ENCODE results near the gene SFR1. TPM values are rescaled to one million over a fixed set of nuclear protein-coding genes. Genes with fewer than 3 reads are reported as not detected.
A peak's percentile ranks its signal among the peaks of the same experiment; 100 is the strongest.

SFR1 gene
- total and polyA plus RNA-seq, 12 donors = 3.1 to 12.2 (median 5.7) TPM

DNA sequence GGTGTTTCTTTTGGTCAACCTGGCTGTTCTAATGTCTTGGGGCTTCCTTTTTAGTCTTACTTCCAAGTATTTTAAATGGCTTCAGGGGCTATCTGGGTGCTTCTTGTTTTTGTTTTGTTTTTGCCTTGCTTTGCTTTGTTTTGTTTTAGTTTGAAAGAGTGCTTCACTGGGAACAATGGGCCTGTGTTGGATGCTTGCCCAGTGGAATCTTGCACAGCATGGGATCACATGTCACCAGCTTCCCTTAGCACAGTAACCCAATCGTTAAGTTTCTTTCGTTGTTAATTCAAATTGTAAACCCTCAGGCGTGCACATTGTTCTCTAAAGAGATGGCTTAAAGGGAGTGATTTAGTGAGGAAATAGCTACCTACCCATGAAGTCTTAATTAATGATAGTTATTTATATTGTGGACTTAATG lies 45.2 kb upstream of the SFR1 start:
- intact Hi-C loops (cut with DNase I) = no loop called here
- H3K9me3 ChIP-seq (replicated peaks in 1 of 3) = no peaks in the 10 kb centered on the region
- H3K36me3 ChIP-seq (replicated peaks in 1 of 2) = no peaks in the 10 kb centered on the region
- 15 to 28% (median 22%) methylated on average over 3 of the region's 3 CpGs for WGBS, 4 donors
- H3K4me1 ChIP-seq (replicated peaks in 1 of 2) = peaks cover 4 to 6% of the 10 kb centered on the region in 2 donors
- TF ChIP-seq POLR2A (IDR thresholded peaks at IDR 0.05) = no peak
- TF ChIP-seq, protein P1, sequence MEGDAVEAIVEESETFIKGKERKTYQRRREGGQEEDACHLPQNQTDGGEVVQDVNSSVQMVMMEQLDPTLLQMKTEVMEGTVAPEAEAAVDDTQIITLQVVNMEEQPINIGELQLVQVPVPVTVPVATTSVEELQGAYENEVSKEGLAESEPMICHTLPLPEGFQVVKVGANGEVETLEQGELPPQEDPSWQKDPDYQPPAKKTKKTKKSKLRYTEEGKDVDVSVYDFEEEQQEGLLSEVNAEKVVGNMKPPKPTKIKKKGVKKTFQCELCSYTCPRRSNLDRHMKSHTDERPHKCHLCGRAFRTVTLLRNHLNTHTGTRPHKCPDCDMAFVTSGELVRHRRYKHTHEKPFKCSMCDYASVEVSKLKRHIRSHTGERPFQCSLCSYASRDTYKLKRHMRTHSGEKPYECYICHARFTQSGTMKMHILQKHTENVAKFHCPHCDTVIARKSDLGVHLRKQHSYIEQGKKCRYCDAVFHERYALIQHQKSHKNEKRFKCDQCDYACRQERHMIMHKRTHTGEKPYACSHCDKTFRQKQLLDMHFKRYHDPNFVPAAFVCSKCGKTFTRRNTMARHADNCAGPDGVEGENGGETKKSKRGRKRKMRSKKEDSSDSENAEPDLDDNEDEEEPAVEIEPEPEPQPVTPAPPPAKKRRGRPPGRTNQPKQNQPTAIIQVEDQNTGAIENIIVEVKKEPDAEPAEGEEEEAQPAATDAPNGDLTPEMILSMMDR (IDR thresholded peaks at IDR 0.05) = no peak
- H3K27ac ChIP-seq = no peak overlapping the region
- H3K27me3 ChIP-seq = no peaks in the 10 kb centered on the region
- DNase-seq = peak; percentile 51 to 87 (median 72)
- no peak overlapping the region for H3K4me3 ChIP-seq

DNA sequence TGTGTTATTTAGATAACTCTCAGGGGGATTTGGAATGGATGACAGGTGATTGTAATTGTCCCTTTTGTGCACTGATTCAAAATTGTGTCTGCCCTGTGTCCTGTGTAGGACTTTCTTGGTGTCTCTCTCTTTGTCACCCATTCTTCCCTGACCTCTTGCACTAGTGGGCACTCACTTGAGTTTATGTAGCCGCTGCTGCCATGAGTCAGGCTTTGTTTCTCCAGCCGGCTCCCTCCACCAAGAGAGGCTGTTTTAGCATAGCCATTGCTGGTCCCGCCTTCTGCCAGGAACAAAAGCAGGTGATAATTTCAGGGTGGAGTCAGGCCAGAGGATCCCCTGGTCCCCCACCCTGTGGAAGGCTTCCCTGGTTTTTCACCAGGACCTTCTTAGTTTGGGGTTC lies 44.7 kb upstream of the SFR1 start:
- H3K9me3 ChIP-seq (replicated peaks in 1 of 3) = no peaks in the 10 kb centered on the region
- TF ChIP-seq, protein P1 (IDR thresholded peaks at IDR 0.05) = no peak
- no peak for TF ChIP-seq POLR2A (IDR thresholded peaks at IDR 0.05)
- no peak overlapping the region for H3K4me3 ChIP-seq
- no peaks in the 10 kb centered on the region for H3K36me3 ChIP-seq (replicated peaks in 1 of 2)
- WGBS, 4 donors = 63 to 81% (median 69%) methylated on average over 3 of the region's 3 CpGs
- H3K27ac ChIP-seq = no peak overlapping the region
- H3K4me1 ChIP-seq (replicated peaks in 1 of 2) = peaks cover 4 to 6% of the 10 kb centered on the region in 2 donors
- intact Hi-C loops (cut with DNase I) = no loop called here
- no peak for DNase-seq
- H3K27me3 ChIP-seq = no peaks in the 10 kb centered on the region

DNA sequence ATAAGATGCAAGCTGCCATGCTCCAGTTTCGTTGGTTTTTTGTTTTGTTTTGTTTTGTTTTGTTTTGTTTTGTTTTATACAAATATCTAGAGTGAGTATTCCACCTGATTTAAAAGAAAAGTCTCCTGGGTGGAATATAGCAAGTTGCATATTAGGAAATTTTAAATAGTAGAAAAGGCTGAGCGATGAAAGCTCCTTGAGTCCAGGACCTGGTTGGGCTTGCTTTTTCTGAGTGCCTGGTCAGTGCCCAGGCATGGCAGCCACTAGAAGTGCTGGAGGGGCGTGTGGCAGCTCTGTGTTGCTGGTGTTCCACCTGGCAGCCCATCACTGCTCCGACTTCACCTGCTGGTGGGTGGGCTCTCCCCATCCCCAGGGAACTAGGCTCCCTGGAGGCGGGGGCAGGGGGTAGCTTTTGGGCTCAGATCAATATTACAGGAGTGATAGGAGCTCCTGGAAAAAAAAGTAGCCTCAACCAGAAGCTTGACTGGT lies 44.3 kb upstream of the SFR1 start:
- intact Hi-C loops (cut with DNase I) = no loop called here
- Histone ChIP-seq H3K27ac (no peak overlapping the region), H3K36me3 (replicated peaks in 1 of 2) (no peaks in the 10 kb centered on the region), H3K27me3 (no peaks in the 10 kb centered on the region), H3K9me3 (replicated peaks in 1 of 3) (no peaks in the 10 kb centered on the region), H3K4me3 (no peak overlapping the region), H3K4me1 (replicated peaks in 1 of 2) (peaks cover 4 to 6% of the 10 kb centered on the region in 2 donors)
- no peak for DNase-seq
- 82 to 90% (median 86%) methylated on average over 3 to 5 of the region's 5 CpGs for WGBS, 4 donors
- TF ChIP-seq, protein P1 (IDR thresholded peaks at IDR 0.05) = no peak
- TF ChIP-seq POLR2A (IDR thresholded peaks at IDR 0.05) = no peak

DNA sequence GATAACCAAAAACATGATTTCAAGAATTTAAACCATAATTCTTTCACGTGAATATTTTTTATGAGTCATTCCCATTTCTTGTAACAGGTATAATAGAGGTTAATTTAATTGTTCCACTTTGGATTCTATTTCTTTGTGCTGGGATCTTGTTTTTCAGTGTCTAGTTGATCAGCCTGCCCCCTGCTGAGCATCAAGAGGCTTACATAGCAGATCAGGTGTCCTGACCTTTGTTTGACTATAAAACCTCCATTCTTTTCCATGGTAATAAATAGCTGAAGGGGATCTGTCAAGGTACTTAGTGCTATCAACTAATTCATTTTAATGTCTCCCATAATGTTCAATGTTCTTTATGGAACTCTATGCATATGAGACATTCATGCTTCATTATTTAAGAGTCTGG lies 41.2 kb upstream of the SFR1 start:
- H3K27me3 ChIP-seq = no peaks in the 10 kb centered on the region
- peak in 3 of 7 donors; percentile 31 to 59 (median 40) for DNase-seq
- H3K36me3 ChIP-seq (replicated peaks in 1 of 2) = no peaks in the 10 kb centered on the region
- no peak overlapping the region for H3K27ac ChIP-seq
- no peaks in the 10 kb centered on the region for H3K9me3 ChIP-seq (replicated peaks in 1 of 3)
- H3K4me3 ChIP-seq = no peak overlapping the region
- intact Hi-C loops (cut with DNase I) = no loop called here
- TF ChIP-seq POLR2A (IDR thresholded peaks at IDR 0.05) = no peak
- TF ChIP-seq, protein P1 (IDR thresholded peaks at IDR 0.05) = peak in 5 of 6 experiments; percentile 30 to 60 (median 51)
- WGBS, 4 donors = 24 to 52% (median 30%) methylated on average over 1 of the region's 1 CpG
- H3K4me1 ChIP-seq (replicated peaks in 1 of 2) = peaks cover 4 to 6% of the 10 kb centered on the region in 2 donors
